ENCODE data around the gene KRTAP10-6. TPM values are rescaled to one million over a fixed set of nuclear protein-coding genes. Genes with fewer than 3 reads are reported as not detected.

The KRTAP10-6 gene
- total RNA-seq, 1 experiment from 2014 or later, result not detected

DNA sequence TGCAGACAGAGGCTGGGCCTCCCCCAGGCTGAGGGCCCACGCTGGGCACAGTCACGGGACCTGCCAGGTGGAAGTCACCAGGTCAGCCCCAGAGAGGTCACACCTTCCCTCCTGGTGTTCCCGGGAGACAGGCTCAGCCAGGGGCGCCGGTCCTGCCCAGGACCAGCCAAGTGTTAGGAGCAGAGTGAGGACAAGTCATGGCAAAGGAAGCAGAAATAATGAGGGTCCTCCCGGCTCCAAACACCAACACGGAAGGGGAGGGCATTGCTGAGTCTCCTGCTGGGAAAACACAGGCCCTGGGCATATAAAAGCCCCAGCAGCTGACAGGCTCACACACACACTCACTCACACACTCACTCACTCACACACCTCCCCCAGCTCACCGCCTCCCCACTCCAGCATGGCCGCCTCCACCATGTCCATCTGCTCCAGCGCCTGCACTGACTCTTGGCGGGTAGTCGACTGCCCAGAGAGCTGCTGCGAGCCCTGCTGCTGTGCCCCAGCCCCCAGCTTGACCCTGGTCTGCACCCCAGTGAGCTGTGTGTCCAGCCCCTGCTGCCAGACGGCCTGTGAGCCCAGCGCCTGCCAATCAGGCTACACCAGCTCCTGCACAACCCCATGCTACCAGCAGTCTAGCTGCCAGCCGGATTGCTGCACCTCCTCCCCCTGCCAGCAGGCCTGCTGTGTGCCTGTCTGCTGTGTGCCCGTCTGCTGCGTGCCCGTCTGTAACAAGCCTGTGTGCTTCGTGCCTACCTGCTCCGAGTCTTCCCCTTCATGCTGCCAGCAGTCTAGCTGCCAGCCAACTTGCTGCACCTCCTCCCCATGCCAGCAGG is 44.9 kb upstream of the KRTAP10-6 start, which contains the start of gene KRTAP10-10:
KRTAP10-10 (plus strand) TSS at position 339 of the 833 bp plus-strand sequence; CDS start at position 401, 62 bp downstream.
- Histone ChIP-seq H4K20me1 (ENCODE audit: low read length) (no peaks in the 10 kb centered on the region), H3K79me2 (ENCODE audit: low read length) (no peaks in the 10 kb centered on the region), H3F3A (ENCODE audit: low read length, unreplicated experiment) (no peaks in the 10 kb centered on the region), H3K9me2 (replicated peaks; ENCODE audit: low read length) (no peaks in the 10 kb centered on the region), H3K4me1 (ENCODE audit: insufficient read depth, low read length) (no peaks in the 10 kb centered on the region), H3K4me3 (ENCODE audit: low read length) (no peak within 1 kb of the TSS), H2AFZ (ENCODE audit: low read length) (no peak within 1 kb of the TSS), H3K36me3 (ENCODE audit: low read depth, low read length) (no peaks in the 10 kb centered on the region), H3K9me3 (ENCODE audit: low read length) (0 out of 2 replicates have a peak, but pooled peaks cover 7% of the 10 kb centered on the region), H3K4me2 (ENCODE audit: low read length) (no peak within 1 kb of the TSS), H3K27ac (ENCODE audit: low read length) (no peak within 1 kb of the TSS), H3K9ac (ENCODE audit: low read length) (no peak within 1 kb of the TSS), H3K27me3 (ENCODE audit: low read length) (no peaks in the 10 kb centered on the region)
- BruUV-seq (replicated peaks), result no TSS peak
- intact Hi-C loops (cut with micrococcal nuclease), result no loop called here
- no peak for DNase-seq
- no peak for ATAC-seq
- no peak for TF ChIP-seq EZH2phosphoT487 (IDR thresholded peaks at IDR 0.05; ENCODE audit: borderline replicate concordance, low read length)
- TF ChIP-seq, protein P1, sequence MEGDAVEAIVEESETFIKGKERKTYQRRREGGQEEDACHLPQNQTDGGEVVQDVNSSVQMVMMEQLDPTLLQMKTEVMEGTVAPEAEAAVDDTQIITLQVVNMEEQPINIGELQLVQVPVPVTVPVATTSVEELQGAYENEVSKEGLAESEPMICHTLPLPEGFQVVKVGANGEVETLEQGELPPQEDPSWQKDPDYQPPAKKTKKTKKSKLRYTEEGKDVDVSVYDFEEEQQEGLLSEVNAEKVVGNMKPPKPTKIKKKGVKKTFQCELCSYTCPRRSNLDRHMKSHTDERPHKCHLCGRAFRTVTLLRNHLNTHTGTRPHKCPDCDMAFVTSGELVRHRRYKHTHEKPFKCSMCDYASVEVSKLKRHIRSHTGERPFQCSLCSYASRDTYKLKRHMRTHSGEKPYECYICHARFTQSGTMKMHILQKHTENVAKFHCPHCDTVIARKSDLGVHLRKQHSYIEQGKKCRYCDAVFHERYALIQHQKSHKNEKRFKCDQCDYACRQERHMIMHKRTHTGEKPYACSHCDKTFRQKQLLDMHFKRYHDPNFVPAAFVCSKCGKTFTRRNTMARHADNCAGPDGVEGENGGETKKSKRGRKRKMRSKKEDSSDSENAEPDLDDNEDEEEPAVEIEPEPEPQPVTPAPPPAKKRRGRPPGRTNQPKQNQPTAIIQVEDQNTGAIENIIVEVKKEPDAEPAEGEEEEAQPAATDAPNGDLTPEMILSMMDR (conservative IDR thresholded peaks at IDR 0.05; ENCODE audit: low read depth, low read length), result no peak
- no peak for TF ChIP-seq EZH2 (IDR thresholded peaks at IDR 0.05; ENCODE audit: low read length, unreplicated experiment)
- ChIA-PET POLR2A (ENCODE audit: unreplicated experiment) (no interaction called here), CTCF (no interaction called here)

DNA sequence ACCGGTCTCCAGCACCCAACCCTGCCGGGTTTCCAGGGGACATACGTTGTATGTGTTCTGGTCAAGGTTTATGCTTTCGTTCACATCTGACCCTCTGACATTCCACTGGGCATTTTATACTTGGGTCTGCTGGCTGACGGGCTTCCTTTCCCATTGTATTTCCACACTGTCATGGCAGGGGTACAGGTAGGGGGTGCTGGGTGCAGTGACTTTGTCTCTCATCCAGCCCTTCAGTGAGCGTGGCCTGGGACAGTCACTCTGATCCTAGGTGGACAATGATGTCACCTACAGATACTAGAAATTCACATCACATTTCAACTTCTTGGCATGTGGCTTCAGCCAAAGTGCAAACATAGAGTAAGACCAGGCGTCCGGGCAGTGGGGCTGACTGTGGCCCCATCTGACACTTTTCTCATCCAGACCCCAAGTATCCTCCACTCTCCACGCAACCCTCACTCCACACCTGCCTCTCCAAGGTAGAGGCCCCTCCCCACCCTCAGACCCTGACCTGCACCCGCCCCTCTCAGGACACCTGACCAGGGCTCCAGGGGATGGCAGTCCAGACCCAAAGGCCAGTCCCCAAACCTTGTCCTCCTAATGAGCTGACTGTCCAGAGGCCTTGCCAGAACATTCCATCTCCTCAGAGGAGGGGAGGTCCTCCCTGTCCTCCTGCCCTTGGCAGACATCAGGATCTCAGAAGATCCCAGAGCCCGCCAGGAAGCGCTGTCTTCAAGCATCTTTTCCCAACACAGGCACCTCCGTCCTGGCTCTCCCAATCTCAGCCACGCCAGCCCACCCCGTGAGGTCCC is 44.1 kb upstream of the KRTAP10-6 start:
- CTCF ChIA-PET, result no interaction called here
- Histone ChIP-seq H3K4me2 (ENCODE audit: low read length) (no peak overlapping the region), H3K9me2 (replicated peaks; ENCODE audit: low read length) (no peaks in the 10 kb centered on the region), H3K4me3 (ENCODE audit: low read length) (no peak overlapping the region), H3F3A (ENCODE audit: low read length, unreplicated experiment) (no peaks in the 10 kb centered on the region), H3K9me3 (ENCODE audit: low read length) (0 out of 2 replicates have a peak, but pooled peaks cover 7% of the 10 kb centered on the region), H3K27me3 (ENCODE audit: low read length) (no peaks in the 10 kb centered on the region), H4K20me1 (ENCODE audit: low read length) (no peaks in the 10 kb centered on the region), H3K36me3 (ENCODE audit: low read depth, low read length) (no peaks in the 10 kb centered on the region), H3K4me1 (ENCODE audit: insufficient read depth, low read length) (no peaks in the 10 kb centered on the region), H3K27ac (ENCODE audit: low read length) (no peak overlapping the region), H3K9ac (ENCODE audit: low read length) (no peak overlapping the region), H3K79me2 (ENCODE audit: low read length) (no peaks in the 10 kb centered on the region), H2AFZ (ENCODE audit: low read length) (no peak overlapping the region)
- no peak for TF ChIP-seq EZH2 (IDR thresholded peaks at IDR 0.05; ENCODE audit: low read length, unreplicated experiment)
- no peak for TF ChIP-seq EZH2phosphoT487 (IDR thresholded peaks at IDR 0.05; ENCODE audit: borderline replicate concordance, low read length)
- TF ChIP-seq, protein P1 (conservative IDR thresholded peaks at IDR 0.05; ENCODE audit: low read depth, low read length), result no peak
- POLR2A ChIA-PET (ENCODE audit: unreplicated experiment), result no interaction called here
- no peak for DNase-seq
- BruUV-seq (replicated peaks), result no TSS peak
- intact Hi-C loops (cut with micrococcal nuclease), result no loop called here
- ATAC-seq, result no peak

All from PC-3 (cell line).